NB4 (cell line): ENCODE results near the gene RIBC1.

Experiments used
- POLR2A ChIP-seq: IDR thresholded peaks from 2 replicates; pipeline ENCODE4 v1.6.1; 2011; ENCODE audit warnings: mild to moderate bottlenecking; ENCODE audit not compliant: insufficient read length; ENCODE audit errors: extremely low read depth
- TF ChIP-seq, protein P1 (sequence below): IDR thresholded peaks from one replicate; pipeline ENCODE4 v1.5.1; 2012; ENCODE audit warnings: low read depth, low read length
- TF ChIP-seq, protein P2 (sequence below): IDR thresholded peaks from 2 replicates; pipeline ENCODE4 v1.6.1; 2011; ENCODE audit warnings: low read depth, low read length

DNA sequence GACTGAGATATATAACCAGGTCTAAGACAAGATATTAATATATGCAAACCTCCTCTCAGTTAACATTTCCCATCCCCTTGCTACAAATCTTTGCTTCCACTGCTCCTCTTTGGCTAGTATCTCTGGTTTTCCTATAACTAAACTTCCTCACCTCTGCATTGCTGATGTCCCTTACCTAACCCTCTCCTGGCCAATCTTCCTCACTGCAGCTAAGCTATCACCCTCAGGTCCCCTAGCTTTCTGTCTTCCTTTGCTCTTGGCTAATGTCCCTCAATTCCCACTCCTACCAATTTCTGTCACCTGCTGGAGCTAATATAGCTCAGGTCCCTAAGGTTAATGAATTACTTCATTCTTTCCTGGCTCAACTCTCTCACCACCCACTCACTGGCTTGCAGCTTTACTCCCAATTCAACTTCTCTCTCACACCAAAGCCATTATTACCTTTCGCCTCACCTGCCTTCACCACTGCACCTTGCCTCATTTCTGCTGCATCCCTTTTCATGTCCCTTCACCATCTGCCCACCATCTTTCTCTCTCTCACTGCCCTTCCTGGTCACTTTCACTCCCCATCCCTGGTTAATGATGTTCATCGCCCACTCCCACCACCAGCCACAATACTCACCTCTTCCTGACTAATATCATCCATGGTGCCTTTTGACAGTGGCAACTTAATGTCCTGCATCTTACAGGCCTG is 26.9 kb upstream of the RIBC1 start:
- TF ChIP-seq, protein P1, sequence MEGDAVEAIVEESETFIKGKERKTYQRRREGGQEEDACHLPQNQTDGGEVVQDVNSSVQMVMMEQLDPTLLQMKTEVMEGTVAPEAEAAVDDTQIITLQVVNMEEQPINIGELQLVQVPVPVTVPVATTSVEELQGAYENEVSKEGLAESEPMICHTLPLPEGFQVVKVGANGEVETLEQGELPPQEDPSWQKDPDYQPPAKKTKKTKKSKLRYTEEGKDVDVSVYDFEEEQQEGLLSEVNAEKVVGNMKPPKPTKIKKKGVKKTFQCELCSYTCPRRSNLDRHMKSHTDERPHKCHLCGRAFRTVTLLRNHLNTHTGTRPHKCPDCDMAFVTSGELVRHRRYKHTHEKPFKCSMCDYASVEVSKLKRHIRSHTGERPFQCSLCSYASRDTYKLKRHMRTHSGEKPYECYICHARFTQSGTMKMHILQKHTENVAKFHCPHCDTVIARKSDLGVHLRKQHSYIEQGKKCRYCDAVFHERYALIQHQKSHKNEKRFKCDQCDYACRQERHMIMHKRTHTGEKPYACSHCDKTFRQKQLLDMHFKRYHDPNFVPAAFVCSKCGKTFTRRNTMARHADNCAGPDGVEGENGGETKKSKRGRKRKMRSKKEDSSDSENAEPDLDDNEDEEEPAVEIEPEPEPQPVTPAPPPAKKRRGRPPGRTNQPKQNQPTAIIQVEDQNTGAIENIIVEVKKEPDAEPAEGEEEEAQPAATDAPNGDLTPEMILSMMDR, result no peak
- TF ChIP-seq, protein P2, sequence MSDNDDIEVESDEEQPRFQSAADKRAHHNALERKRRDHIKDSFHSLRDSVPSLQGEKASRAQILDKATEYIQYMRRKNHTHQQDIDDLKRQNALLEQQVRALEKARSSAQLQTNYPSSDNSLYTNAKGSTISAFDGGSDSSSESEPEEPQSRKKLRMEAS, result no peak
- no peak for TF ChIP-seq POLR2A
